Testis (tissue), 3 donors: ENCODE results near the gene CSRP1. TPM values are rescaled to one million over a fixed set of nuclear protein-coding genes. Genes with fewer than 3 reads are reported as not detected.
A peak's percentile ranks its signal among the peaks of the same experiment; 100 is the strongest.

Experiments used
- DNase-seq: peaks from one replicate; pipeline ENCODE4 v3.0.0-alpha.2; 2019
- H3K27ac ChIP-seq, 2 donors: fragments of 200-600 bp; sonication (generic); one replicate each; pipeline ENCODE4 v1.5.1; 2019
- H3K27me3 ChIP-seq: fragments of 200-600 bp; sonication (generic); one replicate; pipeline ENCODE4 v1.5.1; 2019
- H3K36me3 ChIP-seq: fragments of 200-600 bp; sonication (generic); one replicate; pipeline ENCODE4 v1.5.1; 2017; ENCODE audit warnings: low read depth; ENCODE audit errors: missing control alignments
- H3K4me1 ChIP-seq: fragments of 200-600 bp; sonication (generic); one replicate; pipeline ENCODE4 v1.5.1; 2019
- H3K4me3 ChIP-seq, 2 donors: fragments of 200-600 bp; sonication (generic); one replicate each; pipeline ENCODE4 v1.5.1; 2017 to 2019
- H3K9me3 ChIP-seq: fragments of 200-600 bp; sonication (generic); one replicate; pipeline ENCODE4 v1.5.1; 2017
- CTCF ChIP-seq, 3 experiments: fragments of 450-650 bp in 2 of 3; fragments of 200-600 bp in 1 of 3; sonication (generic) in 1 of 3; IDR thresholded peaks; one replicate each; pipeline ENCODE4 v1.5.1; 2016 to 2019; ENCODE audit warnings: antibody characterized with exemption in 3 of 3, mild to moderate bottlenecking in 2 of 3, moderate library complexity in 1 of 3
- POLR2A ChIP-seq: fragments of 450-650 bp; IDR thresholded peaks from one replicate; pipeline ENCODE4 v1.6.1; 2017; ENCODE audit warnings: antibody characterized with exemption, mild to moderate bottlenecking, moderate library complexity
- WGBS, 2 donors: methylation state at CpG; one replicate each; pipeline ENCODE4 v1.1.5; 2018; 5-methylcytosine and 5-hydroxymethylcytosine counted together
- intact Hi-C: fragments of 100-400 bp; cut with DNase I; formaldehyde crosslinking; loops from one replicate; pipeline ENCODE4 v1.15.1; 2023; ENCODE audit warnings: low total_unique reads
- polyA plus RNA-seq: library from polyadenylated mRNA; stranded (reverse); fragments of 350-450 nt; fragmentation: Illumina TruSeq; extraction: RNeasy Lipid Tissue Mini Kit (QIAGEN cat#74804); gene quantifications from one replicate; pipeline ENCODE4 v1.2.3, GENCODE V29; 2014; ENCODE audit warnings: low read depth, low replicate concordance; ENCODE audit not compliant: insufficient read depth
- total RNA-seq, 2 donors: library from RNA; depleted of rRNA; stranded (reverse); fragments of >200 nt; gene quantifications; one replicate each; pipeline ENCODE4 v1.2.3, GENCODE V29; 2016

Gene CSRP1
- total and polyA plus RNA-seq, 3 donors from 2014 or later, result 103 to 217 (median 123) TPM

- 89 to 96% methylated on average over 2 of the region's 2 CpGs for WGBS, 2 donors
- Histone ChIP-seq H3K9me3 (no peaks in the 10 kb centered on the region), H3K27ac (no peak overlapping the region), H3K4me1 (peaks cover 33% of the 10 kb centered on the region), H3K27me3 (no peaks in the 10 kb centered on the region), H3K36me3 (no peaks in the 10 kb centered on the region), H3K4me3 (no peak overlapping the region)
- no peak for TF ChIP-seq POLR2A
- TF ChIP-seq CTCF (IDR thresholded peaks at IDR 0.05), result no peak
- no peak for DNase-seq
- intact Hi-C loops, result no loop called here
Observed at GRCh38 chr1:201509601-201510374, 2.9 kb upstream of the CSRP1 start.

DNA sequence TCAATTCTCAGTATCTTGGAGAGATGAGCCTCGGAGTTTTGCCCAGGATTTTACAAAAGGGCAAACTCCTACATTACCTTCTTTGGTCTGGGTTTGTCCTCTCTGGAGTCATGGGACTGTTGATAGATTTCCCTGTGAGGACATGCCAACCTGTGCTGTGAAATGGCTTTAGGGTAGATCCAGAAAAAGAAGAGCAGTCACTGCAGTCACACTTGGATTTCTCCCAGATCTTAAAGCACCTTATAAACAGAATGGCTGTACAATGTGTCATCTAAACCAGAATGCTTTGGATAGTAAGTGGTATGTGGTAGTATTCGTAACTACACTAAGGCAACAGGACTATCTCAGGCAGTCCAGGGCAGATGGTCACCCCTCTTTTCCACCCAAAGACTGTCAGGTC, 1.9 kb upstream of the CSRP1 start:
- Histone ChIP-seq H3K36me3 (no peaks in the 10 kb centered on the region), H3K4me3 (no peak overlapping the region), H3K9me3 (no peaks in the 10 kb centered on the region), H3K27ac (no peak overlapping the region), H3K27me3 (no peaks in the 10 kb centered on the region), H3K4me1 (peaks cover 33% of the 10 kb centered on the region)
- TF ChIP-seq POLR2A (no peak), CTCF (IDR thresholded peaks at IDR 0.05) (no peak)
- no peak for DNase-seq
- intact Hi-C loops, result no loop called here
- WGBS, 2 donors, result 79 to 88% methylated on average over 2 of the region's 2 CpGs

DNA sequence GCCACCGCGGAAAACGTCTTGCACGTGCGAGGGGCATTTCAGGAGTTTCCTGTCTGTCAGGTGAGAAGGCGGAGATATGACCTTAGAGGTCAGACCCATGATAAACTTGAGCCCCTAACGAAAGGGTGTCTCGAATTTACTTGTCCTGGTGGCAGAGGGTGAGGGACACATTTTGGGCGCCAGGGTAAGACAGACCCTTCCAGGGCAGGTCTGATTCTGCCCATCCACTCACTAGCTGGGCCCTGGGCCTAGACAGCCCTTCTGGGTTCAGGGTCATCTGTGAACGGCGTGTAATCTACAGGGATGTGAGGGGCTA, 395 bp upstream of the CSRP1 start:
- intact Hi-C loops, result no loop called here
- peak overlapping the region; percentile 26 to 92 for H3K27ac ChIP-seq
- no peak for DNase-seq
- H3K9me3 ChIP-seq, result no peaks in the 10 kb centered on the region
- 20 to 37% methylated on average over 11 of the region's 11 CpGs for WGBS, 2 donors
- peak overlapping the region; percentile 76 to 80 for H3K4me3 ChIP-seq
- peaks cover 28% of the 10 kb centered on the region for H3K4me1 ChIP-seq
- no peaks in the 10 kb centered on the region for H3K36me3 ChIP-seq
- TF ChIP-seq POLR2A (no peak), CTCF (IDR thresholded peaks at IDR 0.05) (no peak)
- H3K27me3 ChIP-seq, result no peaks in the 10 kb centered on the region

GRCh38 chr1:201506092-201506491, 831 bp downstream of the CSRP1 start:
- no peaks in the 10 kb centered on the region for H3K27me3 ChIP-seq
- DNase-seq, result no peak
- H3K27ac ChIP-seq, result peak overlapping the region; percentile 88 to 92
- H3K36me3 ChIP-seq, result no peaks in the 10 kb centered on the region
- peaks cover 28% of the 10 kb centered on the region for H3K4me1 ChIP-seq
- TF ChIP-seq CTCF (IDR thresholded peaks at IDR 0.05) (no peak), POLR2A (no peak)
- no peaks in the 10 kb centered on the region for H3K9me3 ChIP-seq
- 18 to 30% methylated on average over 3 of the region's 3 CpGs for WGBS, 2 donors
- intact Hi-C loops, result no loop called here
- H3K4me3 ChIP-seq, result peak overlapping the region; percentile 76 to 80

- Histone ChIP-seq H3K9me3 (no peaks in the 10 kb centered on the region), H3K36me3 (no peaks in the 10 kb centered on the region), H3K27me3 (no peaks in the 10 kb centered on the region), H3K4me1 (peaks cover 33% of the 10 kb centered on the region), H3K4me3 (peak overlapping the region; percentile 1 to 76), H3K27ac (peak overlapping the region; percentile 88 to 92)
- WGBS, 2 donors, result 32 to 44% methylated on average over 4 of the region's 4 CpGs
- intact Hi-C loops, result no loop called here
- DNase-seq, result no peak
- TF ChIP-seq CTCF (IDR thresholded peaks at IDR 0.05) (no peak), POLR2A (no peak)
Observed at GRCh38 chr1:201505503-201505890, 1.4 kb downstream of the CSRP1 start.
